Ishikawa (cell line): Measurements from ENCODE around the gene PRR33.

ENCODE experiments used
- CEBPB ChIP-seq: IDR thresholded peaks from 2 replicates; pipeline ENCODE4 v1.6.1; 2012
- CREB1 ChIP-seq: IDR thresholded peaks from 2 replicates; pipeline ENCODE4 v1.6.1; 2012; ENCODE audit warnings: low read depth
- EGR1 ChIP-seq: IDR thresholded peaks from 2 replicates; pipeline ENCODE4 v1.6.1; 2012
- EP300 ChIP-seq: IDR thresholded peaks from 2 replicates; pipeline ENCODE4 v1.6.1; 2012; ENCODE audit warnings: borderline replicate concordance
- FOXM1 ChIP-seq: IDR thresholded peaks from 2 replicates; pipeline ENCODE4 v1.6.1; 2012; ENCODE audit warnings: low read depth, borderline replicate concordance
- MAX ChIP-seq: IDR thresholded peaks from 2 replicates; pipeline ENCODE4 v1.6.1; 2012
- RAD21 ChIP-seq: IDR thresholded peaks from 2 replicates; pipeline ENCODE4 v1.6.1; 2012; ENCODE audit warnings: low read depth
- REST ChIP-seq: IDR thresholded peaks from 2 replicates; pipeline ENCODE4 v1.6.1; 2012; ENCODE audit warnings: low read depth, mild to moderate bottlenecking
- TCF12 ChIP-seq: IDR thresholded peaks from 2 replicates; pipeline ENCODE4 v1.6.1; 2012; ENCODE audit warnings: low read depth
- YY1 ChIP-seq: IDR thresholded peaks from 2 replicates; pipeline ENCODE4 v1.6.1; 2012; ENCODE audit warnings: low read depth
- ZBTB7A ChIP-seq: IDR thresholded peaks from 2 replicates; pipeline ENCODE4 v1.6.1; 2012; ENCODE audit warnings: low read depth

GRCh38 chr11:1931341-1932104 is 39.8 kb upstream of the PRR33 start:
- TF ChIP-seq TCF12 (no peak), FOXM1 (no peak), EP300 (no peak), YY1 (no peak), ZBTB7A (no peak), CEBPB (no peak), REST (no peak), CREB1 (no peak), RAD21 (no peak), MAX (no peak), EGR1 (no peak)
